Caco-2 (cell line): ENCODE measurements around the gene PRKCQ. TPM values are rescaled to one million over a fixed set of nuclear protein-coding genes. Genes with fewer than 3 reads are reported as not detected.

Experiments
- BruUV-seq: library from RNA; stranded (reverse); fragments of 400-500 nt; replicated peaks from 2 replicates; lab custom pipeline; 2021; lab: Mats Ljungman, UMichigan
- CTCF ChIA-PET: fragments of 300-600 bp; sonication (Branson Sonifier 250); formaldehyde crosslinking; loops from one replicate; lab custom pipeline; 2022; ENCODE audit warnings: antibody characterized with exemption; lab: Charles Lee
- POLR2A ChIA-PET: fragments of 300-600 bp; sonication (Branson Sonifier 250); formaldehyde crosslinking; loops from one replicate; lab custom pipeline; 2022; ENCODE audit warnings: antibody characterized with exemption; lab: Charles Lee
- DNase-seq, 2 experiments: peaks; one replicate each; pipeline versions ENCODE4 v3.0.0 to v3.0.0-alpha.2; 2020 to 2022
- H3K27me3 ChIP-seq: replicated peaks from 2 replicates; pipeline ENCODE4 v1.6.0; 2011; ENCODE audit warnings: low read length; ENCODE audit not compliant: control insufficient read depth, insufficient read depth
- H3K36me3 ChIP-seq: 2 replicates; pipeline ENCODE4 v1.5.1; 2011; ENCODE audit warnings: low read length; ENCODE audit not compliant: control insufficient read depth, insufficient read depth
- H3K4me1 ChIP-seq: fragments of 250-450 bp; sonication (Bioruptor Pico); 2 replicates; pipeline ENCODE4 v1.5.1; 2020; ENCODE audit warnings: mild to moderate bottlenecking
- H3K4me3 ChIP-seq: 2 replicates; pipeline ENCODE4 v1.5.1; 2011; ENCODE audit warnings: low read depth, mild to moderate bottlenecking, control low read depth, low read length
- H3K9me3 ChIP-seq: fragments of 250-450 bp; sonication (Bioruptor Pico); 2 replicates; pipeline ENCODE4 v1.5.1; 2020; ENCODE audit warnings: mild to moderate bottlenecking, moderate library complexity
- H3K27ac Mint-ChIP-seq: one replicate; pipeline ENCODE4 v1.8.0; 2022; ENCODE audit warnings: mixed read lengths; ENCODE audit not compliant: unreplicated experiment
- H3K27me3 Mint-ChIP-seq: one replicate; pipeline ENCODE4 v1.8.0; 2022; ENCODE audit warnings: mixed read lengths; ENCODE audit not compliant: insufficient read depth, unreplicated experiment
- H3K36me3 Mint-ChIP-seq: one replicate; pipeline ENCODE4 v1.8.0; 2022; ENCODE audit warnings: mild to moderate bottlenecking, mixed read lengths; ENCODE audit not compliant: insufficient read depth, unreplicated experiment
- H3K4me1 Mint-ChIP-seq: one replicate; pipeline ENCODE4 v1.8.0; 2022; ENCODE audit warnings: low read depth, mixed read lengths; ENCODE audit not compliant: unreplicated experiment
- H3K4me3 Mint-ChIP-seq: one replicate; pipeline ENCODE4 v1.8.0; 2022; ENCODE audit warnings: mild to moderate bottlenecking, moderate library complexity, mixed read lengths; ENCODE audit not compliant: unreplicated experiment
- H3K9me3 Mint-ChIP-seq: one replicate; pipeline ENCODE4 v1.8.0; 2022; ENCODE audit warnings: mixed read lengths; ENCODE audit not compliant: unreplicated experiment
- CTCF ChIP-seq, 2 experiments: fragments of 200-600 bp in 1 of 2; IDR thresholded peaks; 1 replicate in 1 of 2; 2 replicates in 1 of 2; pipeline versions ENCODE4 v1.5.1 to v1.8.0; 2011 to 2022; ENCODE audit warnings: antibody characterized with exemption in 1 of 2, control low read depth in 1 of 2, inconsistent platforms in 1 of 2, low read depth in 1 of 2, low read length in 1 of 2, mild to moderate bottlenecking in 1 of 2, moderate library complexity in 1 of 2; ENCODE audit not compliant: insufficient read depth in 1 of 2, severe bottlenecking in 1 of 2, unreplicated experiment in 1 of 2
- intact Hi-C: fragments of 100-400 bp; cut with micrococcal nuclease; formaldehyde crosslinking; loops from one replicate; pipeline ENCODE4 v1.10.0; 2022; ENCODE audit not compliant: unreplicated experiment
- total RNA-seq: library from RNA; stranded (reverse); gene quantifications from 2 replicates; pipeline ENCODE4 v1.2.3, GENCODE V29; 2022

Gene PRKCQ
- total RNA-seq, 1 experiment from 2014 or later = 2.4 TPM

- Mint-ChIP-seq H3K4me3 (no peak overlapping the region), H3K36me3 (no peaks in the 10 kb centered on the region), H3K27me3 (peaks cover 16% of the 10 kb centered on the region), H3K4me1 (no peaks in the 10 kb centered on the region), H3K27ac (no peak overlapping the region), H3K9me3 (no peaks in the 10 kb centered on the region)
- no TSS peak for BruUV-seq
- ChIA-PET POLR2A (interaction anchor here (0.7 kb wide), 1 partner anchor 24 kb away, joined by 6 read pairs; no protein-coding TSS in a partner anchor), CTCF (interaction anchor here (0.6 to 0.7 kb wide), 2 partner anchors 208 to 347 kb away, joined by 3 to 8 read pairs; partner anchors contain the start of gene PFKFB3)
- Histone ChIP-seq H3K4me3 (no peak overlapping the region), H3K27me3 (no peaks in the 10 kb centered on the region), H3K36me3 (no peaks in the 10 kb centered on the region), H3K4me1 (no peaks in the 10 kb centered on the region), H3K9me3 (no peaks in the 10 kb centered on the region)
- DNase-seq = no peak
- intact Hi-C loops = no loop called here
- no peak for TF ChIP-seq CTCF (IDR thresholded peaks at IDR 0.05; ENCODE audit: insufficient read depth in 1 of 2, low read depth in 1 of 2, low read length in 1 of 2, severe bottlenecking in 1 of 2, unreplicated experiment in 1 of 2)
Measured at GRCh38 chr10:6411436-6411835, 168.6 kb downstream of the PRKCQ start.

- CTCF ChIA-PET = interaction anchor here (0.6 to 1.7 kb wide), 3 partner anchors 9 to 347 kb away, joined by 3 to 8 read pairs (median 6); partner anchors contain the start of gene PFKFB3
- Mint-ChIP-seq H3K36me3 (no peaks in the 10 kb centered on the region), H3K9me3 (no peaks in the 10 kb centered on the region), H3K27me3 (peaks cover 16% of the 10 kb centered on the region), H3K4me3 (no peak overlapping the region), H3K27ac (no peak overlapping the region), H3K4me1 (no peaks in the 10 kb centered on the region)
- BruUV-seq = no TSS peak
- POLR2A ChIA-PET = interaction anchor here (0.7 kb wide), 1 partner anchor 25 kb away, joined by 6 read pairs; no protein-coding TSS in a partner anchor
- no peaks in the 10 kb centered on the region for H3K4me1 ChIP-seq
- no peak for DNase-seq
- H3K9me3 ChIP-seq = no peaks in the 10 kb centered on the region
- no peak overlapping the region for H3K4me3 ChIP-seq
- no peak for TF ChIP-seq CTCF (IDR thresholded peaks at IDR 0.05; ENCODE audit: insufficient read depth in 1 of 2, low read depth in 1 of 2, low read length in 1 of 2, severe bottlenecking in 1 of 2, unreplicated experiment in 1 of 2)
- intact Hi-C loops = no loop called here
- no peaks in the 10 kb centered on the region for H3K36me3 ChIP-seq
- H3K27me3 ChIP-seq = no peaks in the 10 kb centered on the region
Measured at GRCh38 chr10:6410830-6411229, 169.2 kb downstream of the PRKCQ start.

GRCh38 chr10:6409971-6410643 lies 170.0 kb downstream of the PRKCQ start:
- ChIA-PET CTCF (interaction anchor here (1.7 to 2.3 kb wide), 2 partner anchors 8 to 208 kb away, joined by 6 to 8 read pairs; partner anchors contain the start of gene PFKFB3), POLR2A (interaction anchor here (0.5 kb wide), 1 partner anchor 78 kb away, joined by 4 read pairs; no protein-coding TSS in a partner anchor)
- Histone ChIP-seq H3K27me3 (0 out of 2 replicates have a peak, but pooled peaks cover 1% of the 10 kb centered on the region), H3K36me3 (no peaks in the 10 kb centered on the region), H3K4me3 (no peak overlapping the region), H3K9me3 (no peaks in the 10 kb centered on the region), H3K4me1 (no peaks in the 10 kb centered on the region)
- H3K4me1 Mint-ChIP-seq = no peaks in the 10 kb centered on the region
- H3K27me3 Mint-ChIP-seq = peaks cover 19% of the 10 kb centered on the region
- H3K27ac Mint-ChIP-seq = no peak overlapping the region
- DNase-seq = no peak
- no TSS peak for BruUV-seq
- no peak overlapping the region for H3K4me3 Mint-ChIP-seq
- no peaks in the 10 kb centered on the region for H3K9me3 Mint-ChIP-seq
- no peak for TF ChIP-seq CTCF (IDR thresholded peaks at IDR 0.05; ENCODE audit: insufficient read depth in 1 of 2, low read depth in 1 of 2, low read length in 1 of 2, severe bottlenecking in 1 of 2, unreplicated experiment in 1 of 2)
- intact Hi-C loops = no loop called here
- H3K36me3 Mint-ChIP-seq = no peaks in the 10 kb centered on the region
